Cardiac fibroblast (primary cell): ENCODE data around the gene P2RX7.

ENCODE experiments used
- DNase-seq, 2 donors: peaks; one replicate each; pipeline versions ENCODE4 v3.0.0 to v3.0.0-alpha.2; 2010; ENCODE audit warnings: low read depth in 2 of 2
- H3K4me3 ChIP-seq, 2 donors: replicated peaks in 1 of 2; 1 replicate in 1 of 2; 2 replicates in 1 of 2; pipeline ENCODE4 v1.5.1; 2011; ENCODE audit warnings: low read depth in 2 of 2, low read length in 2 of 2, mild to moderate bottlenecking in 2 of 2, moderate library complexity in 1 of 2
- TF ChIP-seq, protein P1 (sequence below): IDR thresholded peaks from one replicate; pipeline ENCODE4 v1.5.1; 2011; ENCODE audit warnings: low read depth, mild to moderate bottlenecking, low read length, inconsistent platforms

P2RX7 gene

DNA sequence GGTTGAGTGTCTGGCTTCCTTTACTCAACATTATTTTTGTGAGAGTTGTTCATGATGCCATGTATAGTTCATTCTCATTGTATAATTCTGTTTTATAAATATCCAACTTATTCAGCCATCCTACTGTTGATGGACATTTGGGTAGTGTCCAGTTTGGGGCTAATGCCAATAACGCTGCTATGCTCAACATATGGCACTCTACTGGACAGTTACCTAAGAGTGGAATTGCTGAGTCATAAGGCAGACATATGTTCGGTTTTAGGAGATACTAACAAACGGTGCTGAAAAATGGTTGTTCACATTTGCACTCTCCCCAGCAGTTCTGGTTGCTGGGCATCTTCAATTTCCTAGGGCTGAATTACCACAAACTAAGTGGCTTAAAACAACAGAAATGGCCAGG is 48.5 kb downstream of the P2RX7 start:
- H3K4me3 ChIP-seq: no peak overlapping the region
- TF ChIP-seq, protein P1, sequence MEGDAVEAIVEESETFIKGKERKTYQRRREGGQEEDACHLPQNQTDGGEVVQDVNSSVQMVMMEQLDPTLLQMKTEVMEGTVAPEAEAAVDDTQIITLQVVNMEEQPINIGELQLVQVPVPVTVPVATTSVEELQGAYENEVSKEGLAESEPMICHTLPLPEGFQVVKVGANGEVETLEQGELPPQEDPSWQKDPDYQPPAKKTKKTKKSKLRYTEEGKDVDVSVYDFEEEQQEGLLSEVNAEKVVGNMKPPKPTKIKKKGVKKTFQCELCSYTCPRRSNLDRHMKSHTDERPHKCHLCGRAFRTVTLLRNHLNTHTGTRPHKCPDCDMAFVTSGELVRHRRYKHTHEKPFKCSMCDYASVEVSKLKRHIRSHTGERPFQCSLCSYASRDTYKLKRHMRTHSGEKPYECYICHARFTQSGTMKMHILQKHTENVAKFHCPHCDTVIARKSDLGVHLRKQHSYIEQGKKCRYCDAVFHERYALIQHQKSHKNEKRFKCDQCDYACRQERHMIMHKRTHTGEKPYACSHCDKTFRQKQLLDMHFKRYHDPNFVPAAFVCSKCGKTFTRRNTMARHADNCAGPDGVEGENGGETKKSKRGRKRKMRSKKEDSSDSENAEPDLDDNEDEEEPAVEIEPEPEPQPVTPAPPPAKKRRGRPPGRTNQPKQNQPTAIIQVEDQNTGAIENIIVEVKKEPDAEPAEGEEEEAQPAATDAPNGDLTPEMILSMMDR: no peak
- peak; percentile 55 to 63 for DNase-seq

DNA sequence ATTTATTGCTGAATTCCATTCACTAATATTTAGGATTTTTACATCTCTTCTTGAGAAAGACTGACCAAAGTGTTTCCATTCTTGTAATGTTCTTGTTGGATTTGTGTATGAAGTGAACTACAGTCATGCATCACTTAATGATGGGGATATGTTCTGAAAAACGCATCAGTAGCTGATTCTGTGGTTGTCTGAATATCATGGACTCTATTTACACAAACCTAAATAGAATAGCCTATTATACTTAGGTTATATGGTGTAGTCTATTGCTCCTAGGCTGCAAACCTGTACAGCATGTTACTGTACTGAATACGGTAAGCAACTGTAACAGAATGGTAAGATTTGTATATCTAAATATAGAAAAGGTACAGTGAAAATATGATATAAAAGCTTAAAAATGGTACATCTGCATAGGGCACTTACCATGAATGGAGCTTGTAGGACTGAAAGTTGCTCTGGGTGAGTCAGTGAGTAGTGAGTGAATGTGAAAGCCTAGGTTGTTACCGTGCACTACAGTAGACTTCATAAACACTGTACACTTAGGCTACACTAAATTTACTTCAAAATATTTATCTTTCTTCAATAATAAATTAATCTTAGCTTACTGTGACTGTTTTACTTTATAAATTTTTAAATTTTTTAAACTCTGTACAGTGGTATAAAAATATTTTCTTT is 49.7 kb downstream of the P2RX7 start:
- no peak overlapping the region for H3K4me3 ChIP-seq
- TF ChIP-seq, protein P1: no peak
- no peak for DNase-seq

DNA sequence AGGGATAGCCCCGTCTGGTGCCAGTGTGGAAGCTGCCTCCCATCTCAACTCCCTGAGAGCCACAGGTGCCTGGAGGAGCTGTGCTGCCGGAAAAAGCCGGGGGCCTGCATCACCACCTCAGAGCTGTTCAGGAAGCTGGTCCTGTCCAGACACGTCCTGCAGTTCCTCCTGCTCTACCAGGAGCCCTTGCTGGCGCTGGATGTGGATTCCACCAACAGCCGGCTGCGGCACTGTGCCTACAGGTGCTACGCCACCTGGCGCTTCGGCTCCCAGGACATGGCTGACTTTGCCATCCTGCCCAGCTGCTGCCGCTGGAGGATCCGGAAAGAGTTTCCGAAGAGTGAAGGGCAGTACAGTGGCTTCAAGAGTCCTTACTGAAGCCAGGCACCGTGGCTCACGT is 51.7 kb downstream of the P2RX7 start:
- no peak for DNase-seq
- TF ChIP-seq, protein P1: no peak
- H3K4me3 ChIP-seq: no peak overlapping the region

DNA sequence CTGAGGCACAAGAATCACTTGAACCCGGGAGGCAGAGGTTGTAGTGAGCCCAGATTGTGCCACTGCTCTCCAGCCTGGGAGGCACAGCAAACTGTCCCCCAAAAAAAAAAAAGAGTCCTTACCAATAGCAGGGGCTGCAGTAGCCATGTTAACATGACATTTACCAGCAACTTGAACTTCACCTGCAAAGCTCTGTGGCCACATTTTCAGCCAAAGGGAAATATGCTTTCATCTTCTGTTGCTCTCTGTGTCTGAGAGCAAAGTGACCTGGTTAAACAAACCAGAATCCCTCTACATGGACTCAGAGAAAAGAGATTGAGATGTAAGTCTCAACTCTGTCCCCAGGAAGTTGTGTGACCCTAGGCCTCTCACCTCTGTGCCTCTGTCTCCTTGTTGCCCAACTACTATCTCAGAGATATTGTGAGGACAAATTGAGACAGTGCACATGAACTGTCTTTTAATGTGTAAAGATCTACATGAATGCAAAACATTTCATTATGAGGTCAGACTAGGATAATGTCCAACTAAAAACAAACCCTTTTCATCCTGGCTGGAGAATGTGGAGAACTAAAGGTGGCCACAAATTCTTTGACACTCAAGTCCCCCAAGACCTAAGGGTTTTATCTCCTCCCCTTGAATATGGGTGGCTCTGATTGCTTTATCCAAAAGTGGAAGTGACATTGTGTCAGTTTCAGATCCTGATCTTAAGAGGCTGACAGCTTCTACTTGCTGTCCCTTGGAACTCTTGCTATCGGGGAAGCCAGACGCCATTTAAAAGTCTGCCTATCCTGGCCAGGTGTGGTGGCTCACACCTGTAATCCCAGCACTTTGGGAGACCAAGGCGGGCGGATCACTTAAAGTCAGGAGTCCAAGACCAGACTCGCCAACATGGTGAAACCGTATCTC is 52.6 kb downstream of the P2RX7 start:
- DNase-seq: no peak
- no peak overlapping the region for H3K4me3 ChIP-seq
- TF ChIP-seq, protein P1: no peak

DNA sequence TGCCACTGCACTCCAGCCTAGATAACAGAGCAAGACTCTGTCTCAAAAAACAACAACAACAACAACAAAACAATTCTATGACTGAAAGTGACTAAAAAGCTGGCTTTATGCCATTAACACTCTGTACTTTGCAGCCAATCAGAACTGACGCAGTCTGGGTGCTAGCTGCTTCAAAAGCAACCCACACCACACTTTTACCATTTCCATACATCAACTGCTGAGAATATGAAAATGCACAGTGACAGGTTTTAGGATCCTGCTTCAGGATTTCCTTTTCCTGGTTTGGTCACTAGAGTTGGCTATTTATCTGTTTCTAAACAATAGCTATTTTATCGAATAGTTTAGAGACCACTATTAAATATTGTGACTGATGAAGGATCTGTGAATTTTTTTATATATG is 54.1 kb downstream of the P2RX7 start:
- no peak for DNase-seq
- TF ChIP-seq, protein P1: no peak
- H3K4me3 ChIP-seq: no peak overlapping the region

DNA sequence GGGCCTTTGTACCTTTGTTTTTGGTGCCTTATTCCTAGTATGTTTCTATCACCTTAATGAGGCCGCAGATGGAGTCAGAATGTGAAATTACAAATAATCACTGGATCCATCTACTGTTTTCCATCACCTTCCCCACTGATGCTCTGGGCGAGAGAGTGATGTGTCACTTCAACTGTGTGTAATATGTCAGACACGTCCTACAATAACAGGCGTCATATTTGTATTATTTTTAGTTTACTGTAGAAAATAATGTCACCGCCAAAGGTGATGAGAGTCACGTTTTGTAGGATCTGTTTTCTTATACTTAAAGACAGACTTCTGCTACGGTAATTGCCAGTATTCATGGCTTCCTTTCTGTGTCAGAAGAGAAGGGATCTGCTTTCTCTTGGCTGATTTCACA is 54.8 kb downstream of the P2RX7 start:
- TF ChIP-seq, protein P1: no peak
- DNase-seq: no peak
- no peak overlapping the region for H3K4me3 ChIP-seq
